Limb (tissue), 2 donors: ENCODE measurements around the gene JAKMIP3.
A peak's percentile ranks its signal among the peaks of the same experiment; 100 is the strongest.

Experiments
- DNase-seq, 2 donors: peaks; one replicate each; pipeline ENCODE4 v3.0.0-alpha.2; 2016; ENCODE audit errors: extremely low spot score in 2 of 2

The JAKMIP3 gene

GRCh38 chr10:132043861-132044695, 21.7 kb upstream of the JAKMIP3 start:
- no peak for DNase-seq

GRCh38 chr10:132044803-132045202, 20.9 kb upstream of the JAKMIP3 start:
- DNase-seq: no peak

GRCh38 chr10:132045324-132045723, 20.4 kb upstream of the JAKMIP3 start:
- no peak for DNase-seq

- DNase-seq: no peak
Observed at GRCh38 chr10:132047575-132048293, 18.0 kb upstream of the JAKMIP3 start.

- DNase-seq: no peak
Observed at GRCh38 chr10:132048294-132048667, 17.5 kb upstream of the JAKMIP3 start.

- no peak for DNase-seq
Observed at GRCh38 chr10:132050191-132050590, 15.6 kb upstream of the JAKMIP3 start.

- DNase-seq: no peak
Observed at GRCh38 chr10:132052124-132052523, 13.6 kb upstream of the JAKMIP3 start.

- peak in 1 of 2 donors; percentile 54 for DNase-seq
Observed at GRCh38 chr10:132054564-132054963, 11.2 kb upstream of the JAKMIP3 start.

GRCh38 chr10:132055616-132056015, 10.1 kb upstream of the JAKMIP3 start:
- DNase-seq: no peak

- DNase-seq: no peak
Observed at GRCh38 chr10:132056663-132057062, 9.1 kb upstream of the JAKMIP3 start.

GRCh38 chr10:132057191-132057681, 8.5 kb upstream of the JAKMIP3 start:
- DNase-seq: no peak

GRCh38 chr10:132058111-132058745, 7.5 kb upstream of the JAKMIP3 start:
- no peak for DNase-seq

- no peak for DNase-seq
Observed at GRCh38 chr10:132058793-132059759, 6.7 kb upstream of the JAKMIP3 start.

- no peak for DNase-seq
Observed at GRCh38 chr10:132059760-132060508, 5.8 kb upstream of the JAKMIP3 start.

GRCh38 chr10:132061030-132061429, 4.7 kb upstream of the JAKMIP3 start:
- no peak for DNase-seq

- no peak for DNase-seq
Observed at GRCh38 chr10:132061465-132061864, 4.3 kb upstream of the JAKMIP3 start.

GRCh38 chr10:132062116-132062515, 3.6 kb upstream of the JAKMIP3 start:
- no peak for DNase-seq

GRCh38 chr10:132062641-132063390, 2.9 kb upstream of the JAKMIP3 start:
- no peak for DNase-seq

- no peak for DNase-seq
Observed at GRCh38 chr10:132063432-132063831, 2.3 kb upstream of the JAKMIP3 start.
